NCI-H146 (cell line): Measurements from ENCODE around the gene CAMTA1.
A peak's percentile ranks its signal among the peaks of the same experiment; 100 is the strongest.
"Not testable (repeated sequence)": the region's sequence is repeated elsewhere in the genome, so short reads cannot be mapped to it uniquely, and the experiment has no call there.

ENCODE experiments used
- DNase-seq: peaks from one replicate; lab custom pipeline; 2025; lab: John Stamatoyannopoulos, UW

Gene CAMTA1

GRCh38 chr1:7407980-7408770 lies 622.9 kb downstream of the CAMTA1 start:
- no peak for DNase-seq

DNA sequence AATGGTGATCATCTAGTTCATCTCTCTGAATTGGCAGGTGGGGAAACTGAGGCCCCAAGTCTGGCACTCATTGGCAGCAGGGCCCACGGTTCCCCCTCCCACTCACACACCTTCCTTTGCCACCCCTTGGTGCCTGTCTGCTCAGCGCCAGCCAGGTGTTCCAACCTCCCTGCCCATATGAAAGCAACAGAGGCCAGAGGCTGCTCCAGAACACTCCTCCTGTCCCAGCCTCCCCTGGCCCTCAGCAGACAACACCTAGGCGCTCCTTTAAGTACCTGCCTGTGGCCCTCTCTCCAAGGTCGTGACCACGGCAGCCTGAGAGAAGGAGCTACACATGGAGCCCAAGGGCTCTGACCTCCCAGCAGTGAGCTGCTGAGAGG lies 623.5 kb downstream of the CAMTA1 start:
- DNase-seq, result no peak

GRCh38 chr1:7409278-7409677 lies 624.0 kb downstream of the CAMTA1 start:
- no peak for DNase-seq

GRCh38 chr1:7410156-7410555 lies 624.9 kb downstream of the CAMTA1 start:
- DNase-seq, result no peak

GRCh38 chr1:7417618-7418017 lies 632.4 kb downstream of the CAMTA1 start:
- not testable (repeated sequence) for DNase-seq

GRCh38 chr1:7418442-7419080 lies 633.3 kb downstream of the CAMTA1 start:
- no peak for DNase-seq

GRCh38 chr1:7420098-7420445 lies 634.8 kb downstream of the CAMTA1 start:
- DNase-seq, result no peak

DNA sequence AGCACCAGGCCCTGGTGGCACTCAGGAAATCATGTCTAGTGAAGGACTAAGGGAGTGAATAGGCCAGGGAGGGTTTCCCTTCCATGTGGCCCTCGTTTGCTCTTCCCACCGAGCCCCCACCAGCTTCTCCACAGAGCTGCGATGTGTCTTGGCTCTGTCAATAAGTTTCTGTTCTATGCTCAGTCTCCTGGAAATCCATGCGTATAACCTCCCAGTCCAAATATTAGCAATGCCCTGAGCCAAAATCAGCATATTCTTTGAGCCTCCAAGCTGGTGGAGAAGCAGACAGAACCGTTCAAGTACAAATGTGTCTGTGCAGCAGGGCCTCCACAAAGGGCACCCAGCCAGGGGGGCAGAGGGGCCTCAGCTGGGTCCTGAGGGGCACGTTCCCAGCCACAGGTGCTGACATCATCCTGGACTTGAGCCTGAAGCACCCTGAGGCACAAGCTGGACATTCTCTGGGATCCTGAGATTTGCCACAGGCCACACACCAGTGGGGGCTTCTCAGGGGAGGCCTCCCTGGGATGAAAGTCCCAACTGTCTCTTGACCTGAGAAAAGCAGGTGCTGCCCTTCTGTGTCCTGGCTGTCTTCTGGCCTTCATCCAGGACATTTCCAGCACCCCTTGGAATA lies 635.3 kb downstream of the CAMTA1 start:
- DNase-seq, result no peak

- DNase-seq, result no peak
Measured at GRCh38 chr1:7421471-7422075, 636.3 kb downstream of the CAMTA1 start.

DNA sequence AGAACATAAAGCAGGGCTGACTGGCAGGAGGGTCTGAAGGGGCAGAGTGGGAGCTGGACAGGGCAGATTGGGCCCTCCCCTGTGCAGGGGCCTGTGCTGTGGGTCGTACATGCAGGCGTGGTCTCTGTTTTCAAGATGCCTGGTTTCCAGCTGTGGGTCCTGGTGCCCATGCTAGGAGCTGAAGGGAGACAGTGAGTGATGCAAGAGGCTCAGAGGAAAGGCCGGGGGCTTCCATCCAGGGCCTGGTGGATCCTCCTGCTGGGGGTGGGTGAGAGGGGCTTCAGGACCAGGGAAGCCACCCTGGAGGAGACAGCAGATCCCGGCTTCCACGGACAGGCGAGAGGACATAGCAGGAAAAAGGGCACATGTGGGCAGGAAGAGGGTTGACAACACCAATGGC lies 636.8 kb downstream of the CAMTA1 start:
- no peak for DNase-seq

- no peak for DNase-seq
Measured at GRCh38 chr1:7422561-7422960, 637.3 kb downstream of the CAMTA1 start.

- peak; percentile 50 for DNase-seq
Measured at GRCh38 chr1:7422966-7423365, 637.7 kb downstream of the CAMTA1 start.

DNA sequence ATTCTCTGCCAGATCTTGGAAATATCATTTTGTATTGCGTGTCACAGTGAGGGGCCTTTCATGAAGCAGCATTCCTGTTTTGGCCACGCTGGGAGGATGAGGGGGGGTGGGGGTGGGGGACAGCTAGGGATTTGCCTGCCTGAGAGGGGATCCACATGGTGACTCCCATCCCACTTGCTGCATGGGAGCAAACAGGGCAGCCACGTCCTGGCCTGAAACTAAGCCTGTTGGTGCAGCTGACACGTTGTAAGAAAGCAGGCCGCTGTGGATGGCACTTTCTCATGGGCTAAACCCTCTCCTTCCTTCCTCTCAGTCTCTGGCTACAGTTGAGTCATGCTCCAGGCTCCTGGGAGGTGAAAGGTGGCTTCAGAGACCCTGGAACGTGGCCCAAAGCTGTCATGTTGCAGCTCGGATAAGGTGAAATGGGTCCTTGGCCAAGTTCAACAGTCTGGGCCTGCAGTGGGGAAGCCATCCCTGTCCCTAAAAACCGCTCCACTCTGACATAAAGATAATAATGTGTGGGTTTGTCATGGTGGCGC lies 639.2 kb downstream of the CAMTA1 start:
- no peak for DNase-seq

- no peak for DNase-seq
Measured at GRCh38 chr1:7425229-7425628, 640.0 kb downstream of the CAMTA1 start.

DNA sequence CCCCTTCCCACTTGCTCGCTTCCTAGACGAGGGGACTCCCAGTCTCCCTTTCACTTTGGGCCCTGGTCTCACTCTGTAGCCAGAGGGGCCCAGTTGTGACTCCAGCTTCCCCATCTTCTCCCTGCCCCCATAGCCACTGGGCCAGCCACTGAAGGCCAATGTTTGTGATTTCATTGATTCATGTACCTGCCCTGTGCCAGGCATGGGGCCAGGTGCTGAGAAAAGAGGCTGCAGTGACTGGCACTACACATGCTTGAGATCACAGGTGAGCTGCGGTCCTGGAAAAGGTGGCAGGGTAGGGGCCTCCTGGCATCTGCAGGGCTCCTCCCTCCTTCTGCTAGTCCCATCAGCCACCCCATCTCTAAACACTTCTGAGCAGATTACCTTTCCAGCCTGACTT lies 640.5 kb downstream of the CAMTA1 start:
- DNase-seq, result no peak

- no peak for DNase-seq
Measured at GRCh38 chr1:7426780-7427604, 641.7 kb downstream of the CAMTA1 start.

DNA sequence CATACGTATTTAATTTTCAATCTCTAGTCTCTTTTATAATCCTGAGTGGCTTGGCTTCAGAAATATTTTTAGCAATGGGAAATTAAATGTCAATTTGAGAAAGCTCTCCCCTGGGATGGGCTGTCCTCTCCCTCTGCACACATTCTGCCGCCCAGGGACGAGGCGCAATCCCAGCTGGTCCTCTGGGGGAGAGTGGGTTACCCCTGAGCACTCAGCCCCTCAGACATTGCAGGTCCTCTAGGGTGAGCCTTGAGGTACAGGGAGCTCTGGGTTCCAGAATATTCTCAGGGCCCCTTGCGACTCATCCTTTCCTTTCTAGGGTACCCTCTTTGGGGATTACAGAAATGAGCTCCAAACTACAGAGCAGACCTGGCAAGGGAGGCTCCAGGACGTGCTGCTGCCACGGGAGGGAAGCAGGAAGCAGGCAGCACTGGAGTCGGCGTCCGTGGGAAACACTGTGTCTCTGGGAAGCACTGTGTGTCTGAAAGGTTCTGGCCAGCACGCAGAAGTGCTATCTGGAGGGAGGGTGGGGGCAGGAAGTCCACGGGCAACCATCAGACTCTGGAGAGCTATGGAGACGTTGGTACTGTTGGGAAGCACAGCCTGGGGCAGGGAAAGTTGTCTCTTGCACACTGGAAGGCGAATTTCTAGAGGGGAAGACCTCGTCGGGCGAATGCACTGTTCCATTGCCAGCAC lies 642.5 kb downstream of the CAMTA1 start:
- DNase-seq, result no peak

DNA sequence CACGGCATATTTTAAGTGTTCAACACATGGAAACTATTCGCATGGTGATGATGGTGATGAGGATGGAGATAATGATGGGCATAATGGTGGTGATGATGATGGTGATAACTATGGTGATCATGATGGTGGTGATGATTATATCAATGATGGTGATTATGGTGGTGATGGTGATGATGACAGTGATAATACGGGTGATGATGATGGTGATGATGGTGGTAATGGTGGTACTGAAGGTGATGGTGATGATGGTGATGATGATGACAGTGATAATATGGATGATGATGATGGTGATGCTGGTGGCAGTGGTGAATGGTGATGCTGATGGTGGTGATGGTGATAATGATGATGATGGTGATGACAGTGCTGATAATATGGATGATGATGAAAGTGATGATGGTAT lies 644.0 kb downstream of the CAMTA1 start:
- DNase-seq, result no peak

GRCh38 chr1:7430047-7430608 lies 644.9 kb downstream of the CAMTA1 start:
- DNase-seq, result no peak

- DNase-seq, result no peak
Measured at GRCh38 chr1:7430691-7431090, 645.4 kb downstream of the CAMTA1 start.
